HG03045 (cell line): ENCODE data around the gene VPS33A.
"Not testable (repeated sequence)": the region's sequence is repeated elsewhere in the genome, so short reads cannot be mapped to it uniquely, and the experiment has no call there.

Experiments used
- ATAC-seq: cut with Tn5 transposase; IDR thresholded peaks from one replicate; pipeline ENCODE4 v1.9.1; 2021; ENCODE audit warnings: mild to moderate bottlenecking, moderate library complexity; ENCODE audit not compliant: unreplicated experiment

VPS33A gene

GRCh38 chr12:122266230-122266901 is at the start of gene VPS33A:
Gene VPS33A, minus strand, starts transcription at chr12:122266494. Its CDS starts 86 bp downstream, at chr12:122266408.
- ATAC-seq: peak; percentile 87

- ATAC-seq: no peak
Observed at GRCh38 chr12:122312926-122313325, 46.6 kb upstream of the VPS33A start.

GRCh38 chr12:122311696-122312095 is 45.4 kb upstream of the VPS33A start:
- no peak for ATAC-seq

GRCh38 chr12:122310626-122311333 is 44.5 kb upstream of the VPS33A start:
- no peak for ATAC-seq

- no peak for ATAC-seq
Observed at GRCh38 chr12:122309564-122310121, 43.3 kb upstream of the VPS33A start.

- no peak for ATAC-seq
Observed at GRCh38 chr12:122308811-122309210, 42.5 kb upstream of the VPS33A start.

- ATAC-seq: no peak
Observed at GRCh38 chr12:122306407-122306806, 40.1 kb upstream of the VPS33A start.

- no peak for ATAC-seq
Observed at GRCh38 chr12:122304924-122305323, 38.6 kb upstream of the VPS33A start.

- no peak for ATAC-seq
Observed at GRCh38 chr12:122303068-122303467, 36.8 kb upstream of the VPS33A start.

GRCh38 chr12:122298071-122298748 is 31.9 kb upstream of the VPS33A start:
- no peak for ATAC-seq

- no peak for ATAC-seq
Observed at GRCh38 chr12:122297494-122297893, 31.2 kb upstream of the VPS33A start.

- no peak for ATAC-seq
Observed at GRCh38 chr12:122295877-122296276, 29.6 kb upstream of the VPS33A start.

- ATAC-seq: no peak
Observed at GRCh38 chr12:122293081-122293480, 26.8 kb upstream of the VPS33A start.

- ATAC-seq: no peak
Observed at GRCh38 chr12:122291431-122291830, 25.1 kb upstream of the VPS33A start.

GRCh38 chr12:122283680-122284079 is 17.4 kb upstream of the VPS33A start:
- ATAC-seq: no peak

GRCh38 chr12:122282061-122282460 is 15.8 kb upstream of the VPS33A start:
- ATAC-seq: no peak

- no peak for ATAC-seq
Observed at GRCh38 chr12:122276242-122276641, 9.9 kb upstream of the VPS33A start.

- ATAC-seq: no peak
Observed at GRCh38 chr12:122275459-122275858, 9.2 kb upstream of the VPS33A start.

GRCh38 chr12:122265886-122266229 is 436 bp downstream of the VPS33A start:
- ATAC-seq: peak; percentile 26

- peak; percentile 8 for ATAC-seq
Observed at GRCh38 chr12:122265476-122265875, 818 bp downstream of the VPS33A start.

GRCh38 chr12:122260735-122261134 is 5.6 kb downstream of the VPS33A start:
- ATAC-seq: not testable (repeated sequence)

GRCh38 chr12:122258939-122259338 is 7.4 kb downstream of the VPS33A start:
- ATAC-seq: not testable (repeated sequence)
